Keratinocyte (primary cell): ENCODE measurements around the gene SURF2.

ENCODE experiments used
- EZH2 ChIP-seq: IDR thresholded peaks from one replicate; pipeline ENCODE4 v1.6.1; 2012; ENCODE audit warnings: inconsistent platforms, mild to moderate bottlenecking, low read length, moderate library complexity
- TF ChIP-seq, protein P1 (sequence below), 3 experiments: IDR thresholded peaks in 1 of 3; conservative IDR thresholded peaks in 1 of 3; optimal IDR thresholded peaks in 1 of 3; 2 replicates in 2 of 3; 3 replicates in 1 of 3; pipeline versions ENCODE3 to v1.5.1; 2011; ENCODE audit warnings: low read length in 3 of 3, mild to moderate bottlenecking in 3 of 3, moderate library complexity in 2 of 3, control low read depth in 1 of 3, inconsistent platforms in 1 of 3; ENCODE audit not compliant: insufficient read depth in 2 of 3; ENCODE audit errors: extremely low read depth in 1 of 3

- TF ChIP-seq EZH2: no peak
- TF ChIP-seq, protein P1, sequence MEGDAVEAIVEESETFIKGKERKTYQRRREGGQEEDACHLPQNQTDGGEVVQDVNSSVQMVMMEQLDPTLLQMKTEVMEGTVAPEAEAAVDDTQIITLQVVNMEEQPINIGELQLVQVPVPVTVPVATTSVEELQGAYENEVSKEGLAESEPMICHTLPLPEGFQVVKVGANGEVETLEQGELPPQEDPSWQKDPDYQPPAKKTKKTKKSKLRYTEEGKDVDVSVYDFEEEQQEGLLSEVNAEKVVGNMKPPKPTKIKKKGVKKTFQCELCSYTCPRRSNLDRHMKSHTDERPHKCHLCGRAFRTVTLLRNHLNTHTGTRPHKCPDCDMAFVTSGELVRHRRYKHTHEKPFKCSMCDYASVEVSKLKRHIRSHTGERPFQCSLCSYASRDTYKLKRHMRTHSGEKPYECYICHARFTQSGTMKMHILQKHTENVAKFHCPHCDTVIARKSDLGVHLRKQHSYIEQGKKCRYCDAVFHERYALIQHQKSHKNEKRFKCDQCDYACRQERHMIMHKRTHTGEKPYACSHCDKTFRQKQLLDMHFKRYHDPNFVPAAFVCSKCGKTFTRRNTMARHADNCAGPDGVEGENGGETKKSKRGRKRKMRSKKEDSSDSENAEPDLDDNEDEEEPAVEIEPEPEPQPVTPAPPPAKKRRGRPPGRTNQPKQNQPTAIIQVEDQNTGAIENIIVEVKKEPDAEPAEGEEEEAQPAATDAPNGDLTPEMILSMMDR (optimal IDR thresholded peaks at IDR 0.05 in 1 of 3, IDR thresholded peaks at IDR 0.05 in 1 of 3, conservative IDR thresholded peaks at IDR 0.05 in 1 of 3; ENCODE audit: extremely low read depth in 1 of 3, insufficient read depth in 2 of 3, low read length in 3 of 3): no peak
These were observed 10.1 kb downstream of the SURF2 start for GRCh38 chr9:133366435-133366834.
